HG03097 (cell line): ENCODE measurements around the gene ZNF48.
A peak's percentile ranks its signal among the peaks of the same experiment; 100 is the strongest.

Experiments used
- ATAC-seq: cut with Tn5 transposase; IDR thresholded peaks from one replicate; pipeline ENCODE4 v1.9.1; 2021; ENCODE audit not compliant: unreplicated experiment, low FRiP score

Gene ZNF48

DNA sequence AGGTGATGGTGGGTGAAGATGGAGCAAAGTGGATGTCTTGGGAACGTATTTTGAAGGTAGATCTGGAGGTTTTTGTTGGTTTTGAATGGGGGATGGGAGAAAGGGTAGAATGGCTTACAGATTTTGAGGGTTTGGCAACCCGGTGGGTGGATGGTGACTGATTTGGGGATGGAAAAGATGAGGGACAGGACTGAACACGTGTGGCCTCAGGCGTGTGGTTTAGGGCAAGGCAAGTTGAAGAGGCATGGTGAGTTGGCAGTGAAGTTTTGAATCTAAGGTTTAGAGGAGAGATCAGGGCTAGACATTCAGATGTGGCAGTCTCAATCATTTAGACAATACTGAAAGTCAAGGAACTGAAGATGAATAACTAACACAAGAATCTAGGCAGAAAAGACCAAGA lies 39.6 kb downstream of the ZNF48 start:
- ATAC-seq: no peak

DNA sequence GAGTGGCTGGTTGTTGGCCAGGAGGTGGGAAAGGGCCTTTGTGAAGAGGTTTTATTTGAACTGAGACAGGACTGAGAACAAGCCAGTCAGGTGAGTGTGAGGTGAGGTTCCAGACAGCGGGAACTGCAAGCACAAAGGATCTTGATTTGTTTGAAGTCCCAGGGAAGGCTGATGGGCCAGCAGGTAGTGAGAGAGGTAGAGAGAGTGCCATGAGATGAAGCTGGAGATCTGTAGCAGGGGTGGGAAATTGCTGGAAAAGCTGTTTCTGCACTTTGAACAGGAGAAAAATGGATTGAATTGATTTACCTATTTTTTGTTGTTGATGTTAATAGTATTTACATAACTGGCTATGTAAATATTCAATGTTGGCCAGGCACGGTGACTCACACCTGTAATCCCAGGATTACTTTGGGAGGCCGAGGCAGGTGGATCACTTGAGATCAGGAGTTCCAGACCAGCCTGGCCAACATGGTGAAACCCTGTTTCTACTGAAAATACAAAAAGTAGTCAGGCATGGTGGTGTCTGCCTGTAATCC lies 42.4 kb downstream of the ZNF48 start:
- ATAC-seq: no peak

DNA sequence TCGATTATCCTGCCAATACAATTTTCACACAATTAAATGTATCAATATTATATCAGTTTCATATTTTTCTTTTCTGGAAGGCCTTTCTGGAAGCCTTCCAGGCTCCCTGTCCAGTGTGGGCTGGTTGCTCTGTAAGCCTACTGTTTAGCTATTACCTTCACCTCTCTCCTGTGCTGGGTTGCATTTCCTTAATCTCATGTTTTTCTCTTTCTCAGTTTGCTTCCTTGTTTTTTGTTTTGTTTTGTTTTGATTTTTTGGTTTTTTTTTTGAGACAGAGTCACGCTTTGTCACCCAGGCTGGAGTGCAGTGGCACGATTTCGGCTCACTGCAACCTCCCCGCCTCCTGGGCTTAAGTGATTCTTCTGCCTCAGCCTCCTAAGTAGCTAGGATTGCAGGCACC lies 43.6 kb downstream of the ZNF48 start:
- no peak for ATAC-seq

DNA sequence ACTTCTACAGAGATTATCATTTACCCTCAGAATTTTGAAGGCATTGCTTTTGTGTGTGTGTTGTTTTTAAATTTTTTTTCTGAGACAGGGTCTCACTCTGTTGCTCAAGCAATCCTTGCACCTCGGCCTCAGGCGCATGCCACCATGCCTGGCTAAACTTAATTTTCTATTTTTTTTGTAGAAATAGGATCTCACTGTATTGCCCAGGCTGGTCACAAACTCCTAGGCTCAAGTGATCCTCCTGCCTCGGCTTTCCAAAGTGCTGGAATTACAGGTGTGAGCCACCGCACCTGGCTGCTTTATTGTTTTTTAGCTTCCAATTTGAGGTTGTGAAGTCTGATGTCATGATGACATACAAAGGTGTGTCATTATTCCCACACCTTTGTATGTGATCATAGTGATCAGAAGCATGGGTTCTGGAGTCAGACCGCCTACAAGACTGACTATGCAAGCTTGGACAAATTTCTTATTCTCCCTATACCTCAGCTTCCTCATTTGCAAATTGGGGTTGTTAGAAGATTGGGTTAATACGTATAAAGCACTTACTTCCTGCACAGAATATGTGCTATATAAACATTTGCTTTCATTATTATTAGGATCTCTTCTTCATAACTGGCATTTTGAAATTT lies 44.6 kb downstream of the ZNF48 start:
- ATAC-seq: no peak

DNA sequence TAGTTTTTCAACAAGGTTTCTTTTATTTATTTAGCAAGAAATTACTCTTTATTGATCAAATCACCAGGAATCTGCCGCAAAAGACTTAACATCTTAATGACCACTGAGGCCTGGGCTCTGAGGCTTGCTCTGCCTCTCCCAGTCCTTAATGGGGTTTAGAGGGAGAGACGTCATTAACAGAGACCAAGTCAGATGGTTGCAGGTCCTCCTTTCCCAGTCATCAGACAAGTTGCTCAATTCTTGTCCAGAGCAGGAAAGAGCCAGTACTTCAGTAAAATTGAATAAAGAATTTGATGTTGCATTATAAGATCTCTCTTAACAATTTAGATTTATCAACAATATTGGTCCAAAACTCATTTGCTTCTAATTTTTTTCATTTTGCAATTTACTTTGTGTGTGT lies 48.4 kb downstream of the ZNF48 start:
- no peak for ATAC-seq

DNA sequence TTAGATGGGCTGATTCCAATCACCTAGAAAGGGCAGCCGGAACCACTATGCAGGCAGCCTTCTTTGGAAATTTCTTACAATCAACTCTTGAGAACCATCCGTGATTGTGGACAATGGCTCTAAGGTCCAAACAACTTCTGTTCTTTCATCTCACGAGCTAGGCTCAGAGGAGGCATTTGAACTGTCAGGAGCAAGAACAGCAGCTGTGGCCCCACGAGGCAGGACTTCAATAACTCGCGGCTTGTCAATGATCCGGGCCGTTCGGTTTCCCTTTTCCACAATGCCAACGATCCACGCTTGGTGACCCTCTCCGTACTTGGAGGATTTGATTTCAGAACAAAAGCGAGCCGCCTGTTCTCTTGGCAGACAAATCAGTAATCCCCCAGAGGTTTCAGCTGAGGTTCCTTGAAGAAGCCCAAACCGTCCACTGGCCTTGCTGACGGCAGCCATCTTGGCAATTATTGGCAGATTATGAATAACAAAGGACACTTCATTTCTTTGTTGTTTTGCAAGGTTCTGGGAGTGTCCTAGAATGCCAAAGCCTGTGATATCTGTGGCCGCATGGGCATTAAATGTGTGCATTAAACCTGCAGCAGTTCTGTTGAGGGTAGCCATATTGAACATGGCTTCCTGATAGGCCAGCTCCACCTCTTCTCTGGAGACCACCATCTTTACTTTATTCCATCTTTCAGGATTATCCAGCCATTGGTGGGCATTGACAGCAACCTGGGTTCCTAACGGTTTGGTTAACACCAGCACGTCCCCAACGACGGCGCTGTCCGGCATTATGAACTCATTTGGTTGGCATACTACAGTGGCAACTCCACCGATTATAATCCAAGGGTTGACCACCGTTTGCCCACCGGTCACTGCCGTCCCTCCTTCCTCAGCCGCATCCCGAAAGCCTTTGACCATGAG lies 49.3 kb downstream of the ZNF48 start:
- no peak for ATAC-seq

DNA sequence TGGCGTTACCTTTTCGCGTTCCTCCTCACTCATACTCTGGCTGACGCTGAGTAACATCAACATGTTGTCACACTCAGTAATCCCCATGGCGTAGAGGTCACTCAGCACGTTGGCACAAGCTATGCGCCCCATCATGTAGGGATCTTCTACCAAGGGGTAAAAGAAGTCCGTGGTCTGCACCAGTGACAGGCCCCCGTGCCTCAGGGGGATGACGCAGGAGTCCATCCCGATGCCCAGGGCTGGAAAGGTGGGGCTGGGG lies 49.9 kb downstream of the ZNF48 start:
- no peak for ATAC-seq

DNA sequence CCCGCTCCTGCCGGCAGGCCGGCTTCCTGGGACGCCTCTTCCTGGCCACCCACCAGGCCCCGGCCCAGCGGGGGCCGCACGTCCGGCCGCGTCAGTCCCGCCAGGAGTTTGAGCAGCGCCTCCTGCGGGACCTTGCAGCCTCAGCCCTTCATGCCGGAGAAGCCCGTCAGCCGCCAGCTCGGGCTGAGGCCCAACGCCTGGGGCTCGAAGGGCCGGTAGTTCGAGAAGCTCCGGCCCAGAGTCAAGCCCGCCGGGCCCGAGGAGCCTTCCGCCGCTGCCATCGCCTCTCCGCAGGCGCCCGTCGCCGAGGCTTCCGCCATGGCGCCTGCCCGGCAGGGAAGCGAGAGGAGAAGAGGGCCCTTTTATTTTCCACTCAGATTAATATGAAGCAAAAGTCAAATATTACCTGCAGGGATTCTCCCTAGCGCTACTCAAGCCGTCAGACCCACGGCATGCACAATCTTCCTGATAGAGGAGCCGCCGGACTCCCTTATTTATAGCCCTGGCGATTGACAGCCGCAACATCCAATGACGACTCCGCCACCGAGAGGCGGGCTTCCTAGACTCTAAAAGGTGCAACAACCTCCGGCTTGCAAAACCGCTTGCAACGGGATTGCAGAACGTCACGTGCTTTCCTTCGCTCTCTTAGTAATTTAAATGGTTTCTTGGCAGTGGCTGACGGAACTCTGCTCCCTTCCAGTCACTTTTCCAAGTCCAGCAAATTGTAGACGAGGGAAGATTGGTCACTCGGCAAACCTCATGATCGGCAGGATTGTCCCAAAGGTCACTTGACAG lies 50.4 kb downstream of the ZNF48 start, which contains the start of gene SEPHS2:
Gene SEPHS2 (minus strand): TSS at position 467 of the 795 bp plus-strand sequence. CDS start 147 bp downstream, at position 320.
- peak; percentile 83 for ATAC-seq

DNA sequence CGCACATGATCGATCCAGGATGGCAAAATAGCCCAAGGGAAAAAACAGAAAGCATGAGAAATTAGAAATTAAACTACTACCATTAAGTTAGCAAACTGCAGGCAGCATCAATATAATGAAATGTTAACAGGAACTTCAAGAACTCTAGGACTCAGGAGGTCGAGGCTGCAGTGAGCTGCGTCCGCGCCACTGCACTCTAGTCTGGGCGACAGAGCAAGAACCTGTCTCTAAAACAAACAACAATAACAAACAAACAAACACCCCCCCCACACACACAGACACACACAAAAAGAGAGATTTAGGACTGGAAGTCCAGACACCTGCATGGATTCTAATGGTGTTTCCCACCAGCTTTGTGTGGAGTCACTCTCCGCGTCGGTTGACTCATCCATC lies 51.0 kb downstream of the ZNF48 start:
- no peak for ATAC-seq

DNA sequence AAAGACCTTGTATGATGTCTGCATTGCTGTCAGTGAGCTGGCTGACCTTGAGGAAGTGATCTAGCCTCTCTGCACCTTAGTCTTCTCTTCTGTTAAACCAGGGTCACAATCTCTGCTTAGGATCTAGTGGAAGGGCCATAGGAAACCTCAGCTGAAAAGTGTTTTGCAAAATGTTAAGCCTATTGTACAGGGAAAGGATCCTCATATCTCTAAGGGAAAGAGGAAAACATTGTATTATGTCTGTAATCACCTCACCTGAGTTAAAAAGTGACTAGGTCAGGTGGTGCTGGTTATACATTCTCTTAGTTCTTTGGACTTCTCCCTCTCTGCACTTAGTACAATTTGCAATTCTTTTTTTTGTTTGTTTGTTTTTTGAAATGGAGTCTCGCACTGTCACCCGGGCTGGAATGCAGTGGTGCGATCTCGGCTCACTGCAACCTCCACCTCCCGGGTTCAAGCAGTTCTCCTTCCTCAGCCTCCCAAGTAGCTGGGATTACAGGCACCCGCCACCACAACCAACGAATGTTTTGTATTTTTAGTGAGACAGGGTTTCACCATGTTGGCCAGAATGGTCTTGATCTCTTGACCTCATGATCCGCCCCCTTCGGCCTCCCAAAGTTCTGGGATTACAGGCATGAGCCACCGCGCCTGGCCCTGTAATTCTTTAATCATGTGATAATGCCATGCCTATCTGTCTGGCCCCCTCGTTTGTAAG lies 52.4 kb downstream of the ZNF48 start:
- ATAC-seq: no peak

DNA sequence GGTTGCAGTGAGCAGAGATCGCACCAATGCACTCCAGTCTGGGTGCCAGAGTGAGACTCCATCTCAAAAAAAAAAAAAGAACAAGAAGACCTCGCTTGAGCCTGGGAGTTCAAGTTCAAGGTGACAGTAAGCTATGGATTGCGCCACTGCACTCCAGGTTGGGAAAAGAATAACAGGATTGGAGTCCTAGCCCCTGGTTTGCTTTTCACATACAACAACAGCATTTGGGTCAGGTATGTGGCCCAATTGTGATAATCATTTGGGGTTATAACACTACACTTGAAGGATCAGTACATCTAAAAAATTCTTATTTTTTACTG lies 53.9 kb downstream of the ZNF48 start:
- ATAC-seq: no peak
